WTC11 (cell line): Measurements from ENCODE around the gene ZBTB44. TPM values are rescaled to one million over a fixed set of nuclear protein-coding genes. Genes with fewer than 3 reads are reported as not detected.
A peak's percentile ranks its signal among the peaks of the same experiment; 100 is the strongest.

Experiments used
- ATAC-seq: fragments of 200-7000 bp; cut with Tn5 transposase; 2 replicates; pipeline ENCODE4 v1.10.0; 2021; ENCODE audit warnings: mild to moderate bottlenecking, moderate library complexity
- CTCF ChIA-PET: fragments of 300-600 bp; sonication (Branson Sonifier 250); formaldehyde crosslinking; loops from one replicate; lab custom pipeline; 2021; ENCODE audit warnings: antibody characterized with exemption; lab: Charles Lee
- POLR2A ChIA-PET: fragments of 350-600 bp; sonication (Branson Sonifier 250); formaldehyde crosslinking; loops from one replicate; lab custom pipeline; 2021; ENCODE audit warnings: antibody characterized with exemption; lab: Charles Lee
- DNase-seq: peaks from one replicate; pipeline ENCODE4 v3.0.0; 2021; ENCODE audit warnings: low spot score
- H3K27ac Mint-ChIP-seq: 2 replicates; pipeline ENCODE4 v1.8.0; 2021; ENCODE audit warnings: mixed read lengths
- H3K27me3 Mint-ChIP-seq: 2 replicates; pipeline ENCODE4 v1.8.0; 2021; ENCODE audit warnings: low read depth, mild to moderate bottlenecking, moderate library complexity, mixed read lengths
- H3K36me3 Mint-ChIP-seq: 2 replicates; pipeline ENCODE4 v1.8.0; 2021; ENCODE audit warnings: mixed read lengths
- H3K4me1 Mint-ChIP-seq: 2 replicates; pipeline ENCODE4 v1.8.0; 2022; ENCODE audit warnings: mixed read lengths
- H3K4me3 Mint-ChIP-seq: 2 replicates; pipeline ENCODE4 v1.8.0; 2021; ENCODE audit warnings: mild to moderate bottlenecking, moderate library complexity, mixed read lengths
- H3K9me3 Mint-ChIP-seq: 2 replicates; pipeline ENCODE4 v1.8.0; 2021; ENCODE audit warnings: mixed read lengths
- CBFB ChIP-seq: sonication (generic); formaldehyde crosslinking; IDR thresholded peaks from 2 replicates; pipeline ENCODE4 v1.8.1; 2022; ENCODE audit warnings: mild to moderate bottlenecking, low read depth, missing genetic modification reagents
- CREM ChIP-seq: sonication (generic); formaldehyde crosslinking; IDR thresholded peaks from 2 replicates; pipeline ENCODE4 v1.8.1; 2022; ENCODE audit warnings: mild to moderate bottlenecking, missing genetic modification reagents, moderate library complexity
- CTCF ChIP-seq: fragments of 200-600 bp; IDR thresholded peaks from 2 replicates; pipeline ENCODE4 v1.8.0; 2022; ENCODE audit warnings: antibody characterized with exemption
- E2F1 ChIP-seq: sonication (generic); formaldehyde crosslinking; IDR thresholded peaks from 2 replicates; pipeline ENCODE4 v1.8.0; 2022; ENCODE audit warnings: mild to moderate bottlenecking, missing genetic modification reagents
- ESRRA ChIP-seq: sonication (generic); formaldehyde crosslinking; IDR thresholded peaks from 2 replicates; pipeline ENCODE4 v1.8.1; 2022; ENCODE audit warnings: mild to moderate bottlenecking, missing genetic modification reagents, borderline replicate concordance
- ETV6 ChIP-seq: sonication (generic); formaldehyde crosslinking; IDR thresholded peaks from 2 replicates; pipeline ENCODE4 v1.8.1; 2022; ENCODE audit warnings: mild to moderate bottlenecking, missing genetic modification reagents
- NFATC4 ChIP-seq: fragments of 250-450 bp; sonication (Bioruptor Pico); IDR thresholded peaks from 2 replicates; pipeline ENCODE4 v1.9.0; 2021; ENCODE audit warnings: mild to moderate bottlenecking
- NR2C2 ChIP-seq: sonication (generic); formaldehyde crosslinking; IDR thresholded peaks from 2 replicates; pipeline ENCODE4 v1.8.0; 2022; ENCODE audit warnings: mild to moderate bottlenecking, missing genetic modification reagents
- PREB ChIP-seq: sonication (generic); formaldehyde crosslinking; IDR thresholded peaks from 2 replicates; pipeline ENCODE4 v1.8.1; 2022; ENCODE audit warnings: mild to moderate bottlenecking, missing genetic modification reagents, moderate library complexity, borderline replicate concordance
- SMAD4 ChIP-seq: sonication (generic); formaldehyde crosslinking; IDR thresholded peaks from 2 replicates; pipeline ENCODE4 v1.8.0; 2022; ENCODE audit warnings: mild to moderate bottlenecking, missing genetic modification reagents
- TP53 ChIP-seq: sonication (generic); formaldehyde crosslinking; IDR thresholded peaks from 2 replicates; pipeline ENCODE4 v1.8.1; 2023; ENCODE audit warnings: mild to moderate bottlenecking, missing genetic modification reagents
- ZNF138 ChIP-seq: sonication (generic); formaldehyde crosslinking; conservative IDR thresholded peaks from 2 replicates; pipeline ENCODE4 v1.8.1; 2022; ENCODE audit warnings: mild to moderate bottlenecking, moderate library complexity, missing genetic modification reagents
- ZNF219 ChIP-seq: sonication (generic); formaldehyde crosslinking; IDR thresholded peaks from 2 replicates; pipeline ENCODE4 v1.8.0; 2023; ENCODE audit warnings: missing genetic modification reagents, mild to moderate bottlenecking, borderline replicate concordance
- ZNF232 ChIP-seq: sonication (generic); formaldehyde crosslinking; IDR thresholded peaks from 2 replicates; pipeline ENCODE4 v1.8.0; 2022; ENCODE audit warnings: mild to moderate bottlenecking, missing genetic modification reagents
- ZNF263 ChIP-seq: sonication (generic); formaldehyde crosslinking; IDR thresholded peaks from 2 replicates; pipeline ENCODE4 v1.8.1; 2022; ENCODE audit warnings: low read depth, mild to moderate bottlenecking, moderate library complexity, missing genetic modification reagents
- ZNF396 ChIP-seq: fragments of 250-450 bp; sonication (Bioruptor Pico); IDR thresholded peaks from 2 replicates; pipeline ENCODE4 v1.8.0; 2021; ENCODE audit warnings: mild to moderate bottlenecking, moderate library complexity, borderline replicate concordance
- ZNF512 ChIP-seq: sonication (generic); formaldehyde crosslinking; IDR thresholded peaks from 2 replicates; pipeline ENCODE4 v1.8.1; 2022; ENCODE audit warnings: missing genetic modification reagents, borderline replicate concordance
- ZSCAN18 ChIP-seq: fragments of 250-450 bp; sonication (Bioruptor Pico); IDR thresholded peaks from 2 replicates; pipeline ENCODE4 v2.1.2; 2022; ENCODE audit warnings: mild to moderate bottlenecking, moderate library complexity
- total RNA-seq: library from RNA; stranded (reverse); gene quantifications from 3 replicates; pipeline ENCODE4 v1.2.3, GENCODE V29; 2021
- TF ChIP-seq, protein P1 (sequence below): sonication (generic); formaldehyde crosslinking; IDR thresholded peaks from 2 replicates; pipeline ENCODE4 v1.8.1; 2023; ENCODE audit warnings: mild to moderate bottlenecking, missing genetic modification reagents, borderline replicate concordance
- TF ChIP-seq, protein P2 (sequence below): sonication (generic); formaldehyde crosslinking; IDR thresholded peaks from 2 replicates; pipeline ENCODE4 v1.8.0; 2022; ENCODE audit warnings: mild to moderate bottlenecking, missing genetic modification reagents
- TF ChIP-seq, protein P3 (sequence below): sonication (generic); formaldehyde crosslinking; IDR thresholded peaks from 2 replicates; pipeline ENCODE4 v1.8.1; 2023; ENCODE audit warnings: mild to moderate bottlenecking, moderate library complexity, missing genetic modification reagents
- TF ChIP-seq, protein P4 (sequence below): sonication (generic); formaldehyde crosslinking; IDR thresholded peaks from 2 replicates; pipeline ENCODE4 v1.8.0; 2023; ENCODE audit warnings: missing genetic modification reagents

Gene ZBTB44
- total RNA-seq, 1 experiment from 2014 or later, result 107 TPM

DNA sequence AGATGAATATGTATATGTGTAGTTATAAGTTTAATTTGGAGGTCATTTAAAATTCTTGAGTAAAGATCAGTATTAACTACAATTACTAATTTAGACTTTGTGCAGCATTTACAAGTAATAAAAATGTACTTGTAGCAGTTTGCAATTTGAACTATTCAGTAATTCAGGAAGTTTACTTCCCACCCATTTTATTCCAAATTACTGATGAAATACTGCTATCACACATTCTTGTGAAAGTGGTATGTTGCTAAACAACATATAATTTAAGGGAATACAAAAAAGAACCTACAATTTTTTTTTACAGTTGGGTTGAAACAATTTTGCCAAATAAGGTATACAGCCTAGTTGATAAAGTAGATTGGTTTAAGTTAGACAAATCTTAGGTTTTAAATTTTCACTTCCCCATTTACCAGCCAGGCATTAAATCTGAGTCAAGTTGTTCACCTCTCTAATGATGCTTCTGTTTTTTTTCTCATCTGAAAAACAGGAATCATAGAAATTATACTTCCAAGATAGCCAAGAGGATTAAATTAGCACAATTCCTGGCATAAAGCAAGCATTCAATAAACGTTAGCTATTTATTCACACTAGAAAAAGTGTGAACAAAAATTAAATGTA is 45.3 kb downstream of the ZBTB44 start:
- peaks cover 6% of the 10 kb centered on the region; the same call in 1 of the 2 replicates for H3K4me1 Mint-ChIP-seq
- H3K27me3 Mint-ChIP-seq, result no peaks in the 10 kb centered on the region
- no peak overlapping the region for H3K27ac Mint-ChIP-seq
- DNase-seq (no peak), ATAC-seq (no peak)
- TF ChIP-seq ZNF263, result no peak
- TF ChIP-seq ESRRA (CRISPR knock-in tag), result no peak
- no peak for TF ChIP-seq ZNF138 (CRISPR knock-in tag)
- no peak for TF ChIP-seq CREM
- TF ChIP-seq, protein P1, sequence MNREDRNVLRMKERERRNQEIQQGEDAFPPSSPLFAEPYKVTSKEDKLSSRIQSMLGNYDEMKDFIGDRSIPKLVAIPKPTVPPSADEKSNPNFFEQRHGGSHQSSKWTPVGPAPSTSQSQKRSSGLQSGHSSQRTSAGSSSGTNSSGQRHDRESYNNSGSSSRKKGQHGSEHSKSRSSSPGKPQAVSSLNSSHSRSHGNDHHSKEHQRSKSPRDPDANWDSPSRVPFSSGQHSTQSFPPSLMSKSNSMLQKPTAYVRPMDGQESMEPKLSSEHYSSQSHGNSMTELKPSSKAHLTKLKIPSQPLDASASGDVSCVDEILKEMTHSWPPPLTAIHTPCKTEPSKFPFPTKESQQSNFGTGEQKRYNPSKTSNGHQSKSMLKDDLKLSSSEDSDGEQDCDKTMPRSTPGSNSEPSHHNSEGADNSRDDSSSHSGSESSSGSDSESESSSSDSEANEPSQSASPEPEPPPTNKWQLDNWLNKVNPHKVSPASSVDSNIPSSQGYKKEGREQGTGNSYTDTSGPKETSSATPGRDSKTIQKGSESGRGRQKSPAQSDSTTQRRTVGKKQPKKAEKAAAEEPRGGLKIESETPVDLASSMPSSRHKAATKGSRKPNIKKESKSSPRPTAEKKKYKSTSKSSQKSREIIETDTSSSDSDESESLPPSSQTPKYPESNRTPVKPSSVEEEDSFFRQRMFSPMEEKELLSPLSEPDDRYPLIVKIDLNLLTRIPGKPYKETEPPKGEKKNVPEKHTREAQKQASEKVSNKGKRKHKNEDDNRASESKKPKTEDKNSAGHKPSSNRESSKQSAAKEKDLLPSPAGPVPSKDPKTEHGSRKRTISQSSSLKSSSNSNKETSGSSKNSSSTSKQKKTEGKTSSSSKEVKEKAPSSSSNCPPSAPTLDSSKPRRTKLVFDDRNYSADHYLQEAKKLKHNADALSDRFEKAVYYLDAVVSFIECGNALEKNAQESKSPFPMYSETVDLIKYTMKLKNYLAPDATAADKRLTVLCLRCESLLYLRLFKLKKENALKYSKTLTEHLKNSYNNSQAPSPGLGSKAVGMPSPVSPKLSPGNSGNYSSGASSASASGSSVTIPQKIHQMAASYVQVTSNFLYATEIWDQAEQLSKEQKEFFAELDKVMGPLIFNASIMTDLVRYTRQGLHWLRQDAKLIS, result no peak
- TF ChIP-seq SMAD4 (CRISPR knock-in tag), result no peak
- TF ChIP-seq TP53 (CRISPR knock-in tag), result no peak
- TF ChIP-seq, protein P2, sequence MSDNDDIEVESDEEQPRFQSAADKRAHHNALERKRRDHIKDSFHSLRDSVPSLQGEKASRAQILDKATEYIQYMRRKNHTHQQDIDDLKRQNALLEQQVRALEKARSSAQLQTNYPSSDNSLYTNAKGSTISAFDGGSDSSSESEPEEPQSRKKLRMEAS (CRISPR knock-in tag), result no peak
- no peak for TF ChIP-seq ZNF232
- TF ChIP-seq ZNF396 (CRISPR knock-in tag), result no peak
- no peak for TF ChIP-seq ZNF219
- no peak for TF ChIP-seq E2F1
- TF ChIP-seq PREB (CRISPR knock-in tag), result no peak
- TF ChIP-seq NFATC4 (CRISPR knock-in tag), result no peak
- TF ChIP-seq ZSCAN18, result no peak
- TF ChIP-seq, protein P3, sequence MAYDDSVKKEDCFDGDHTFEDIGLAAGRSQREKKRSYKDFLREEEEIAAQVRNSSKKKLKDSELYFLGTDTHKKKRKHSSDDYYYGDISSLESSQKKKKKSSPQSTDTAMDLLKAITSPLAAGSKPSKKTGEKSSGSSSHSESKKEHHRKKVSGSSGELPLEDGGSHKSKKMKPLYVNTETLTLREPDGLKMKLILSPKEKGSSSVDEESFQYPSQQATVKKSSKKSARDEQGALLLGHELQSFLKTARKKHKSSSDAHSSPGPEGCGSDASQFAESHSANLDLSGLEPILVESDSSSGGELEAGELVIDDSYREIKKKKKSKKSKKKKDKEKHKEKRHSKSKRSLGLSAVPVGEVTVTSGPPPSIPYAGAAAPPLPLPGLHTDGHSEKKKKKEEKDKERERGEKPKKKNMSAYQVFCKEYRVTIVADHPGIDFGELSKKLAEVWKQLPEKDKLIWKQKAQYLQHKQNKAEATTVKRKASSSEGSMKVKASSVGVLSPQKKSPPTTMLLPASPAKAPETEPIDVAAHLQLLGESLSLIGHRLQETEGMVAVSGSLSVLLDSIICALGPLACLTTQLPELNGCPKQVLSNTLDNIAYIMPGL (CRISPR knock-in tag), result no peak
- no peak overlapping the region for H3K4me3 Mint-ChIP-seq
- peaks cover 15% of the 10 kb centered on the region for H3K36me3 Mint-ChIP-seq
- POLR2A ChIA-PET, result no interaction called here
- H3K9me3 Mint-ChIP-seq, result no peaks in the 10 kb centered on the region
- CTCF ChIA-PET, result interaction anchor here (1.4 kb wide), 1 partner anchor 162 kb away, joined by 3 read pairs; no protein-coding TSS in a partner anchor

GRCh38 chr11:130263351-130263750 is 51.4 kb downstream of the ZBTB44 start:
- Mint-ChIP-seq H3K27ac (peak overlapping the region; percentile 62), H3K4me1 (no peaks in the 10 kb centered on the region; the same call in 1 of the 2 replicates), H3K9me3 (peaks cover 12% of the 10 kb centered on the region), H3K36me3 (peaks cover 40% of the 10 kb centered on the region), H3K4me3 (no peak overlapping the region), H3K27me3 (no peaks in the 10 kb centered on the region)
- ChIA-PET POLR2A (no interaction called here), CTCF (no interaction called here)
- no peak for DNase-seq
- no peak for ATAC-seq
- TF ChIP-seq, protein P4, sequence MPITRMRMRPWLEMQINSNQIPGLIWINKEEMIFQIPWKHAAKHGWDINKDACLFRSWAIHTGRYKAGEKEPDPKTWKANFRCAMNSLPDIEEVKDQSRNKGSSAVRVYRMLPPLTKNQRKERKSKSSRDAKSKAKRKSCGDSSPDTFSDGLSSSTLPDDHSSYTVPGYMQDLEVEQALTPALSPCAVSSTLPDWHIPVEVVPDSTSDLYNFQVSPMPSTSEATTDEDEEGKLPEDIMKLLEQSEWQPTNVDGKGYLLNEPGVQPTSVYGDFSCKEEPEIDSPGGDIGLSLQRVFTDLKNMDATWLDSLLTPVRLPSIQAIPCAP (CRISPR knock-in tag), result no peak
- TF ChIP-seq ZNF512 (CRISPR knock-in tag) (no peak), CBFB (no peak), ETV6 (no peak), CTCF (no peak), NR2C2 (no peak)
